Measurements from ENCODE around the gene PANK1.

DNA sequence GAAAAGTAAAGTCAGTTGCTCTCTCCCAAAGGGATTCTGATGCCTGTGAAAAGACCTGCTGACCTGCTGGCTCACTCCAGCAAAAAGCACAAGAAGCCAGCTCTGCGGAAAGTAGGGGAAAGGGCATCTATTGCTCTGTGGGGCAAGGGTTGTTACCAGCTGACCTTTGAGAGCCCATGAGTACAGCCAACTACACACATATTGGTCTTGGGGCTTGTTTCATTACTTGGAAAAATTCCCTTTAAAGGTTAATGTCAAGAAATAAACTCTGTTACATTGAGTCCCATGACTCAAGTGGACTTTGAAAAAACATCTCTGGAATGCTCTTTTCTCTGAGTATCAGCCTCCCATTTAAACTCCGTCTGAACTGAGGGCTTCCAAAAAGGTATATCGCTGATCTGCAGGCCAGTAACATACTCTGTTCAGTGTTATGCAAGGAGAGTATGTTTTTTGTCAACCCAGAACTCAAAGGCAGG lies 53.2 kb downstream of the PANK1 start:
- TF ChIP-seq, protein P1, sequence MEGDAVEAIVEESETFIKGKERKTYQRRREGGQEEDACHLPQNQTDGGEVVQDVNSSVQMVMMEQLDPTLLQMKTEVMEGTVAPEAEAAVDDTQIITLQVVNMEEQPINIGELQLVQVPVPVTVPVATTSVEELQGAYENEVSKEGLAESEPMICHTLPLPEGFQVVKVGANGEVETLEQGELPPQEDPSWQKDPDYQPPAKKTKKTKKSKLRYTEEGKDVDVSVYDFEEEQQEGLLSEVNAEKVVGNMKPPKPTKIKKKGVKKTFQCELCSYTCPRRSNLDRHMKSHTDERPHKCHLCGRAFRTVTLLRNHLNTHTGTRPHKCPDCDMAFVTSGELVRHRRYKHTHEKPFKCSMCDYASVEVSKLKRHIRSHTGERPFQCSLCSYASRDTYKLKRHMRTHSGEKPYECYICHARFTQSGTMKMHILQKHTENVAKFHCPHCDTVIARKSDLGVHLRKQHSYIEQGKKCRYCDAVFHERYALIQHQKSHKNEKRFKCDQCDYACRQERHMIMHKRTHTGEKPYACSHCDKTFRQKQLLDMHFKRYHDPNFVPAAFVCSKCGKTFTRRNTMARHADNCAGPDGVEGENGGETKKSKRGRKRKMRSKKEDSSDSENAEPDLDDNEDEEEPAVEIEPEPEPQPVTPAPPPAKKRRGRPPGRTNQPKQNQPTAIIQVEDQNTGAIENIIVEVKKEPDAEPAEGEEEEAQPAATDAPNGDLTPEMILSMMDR (IDR thresholded peaks at IDR 0.05; ENCODE audit: insufficient read depth, low read length, poor library complexity, severe bottlenecking) = no peak
- TF ChIP-seq EZH2phosphoT487 (conservative IDR thresholded peaks at IDR 0.05; ENCODE audit: low read length) = no peak

Data from SU-DHL-6 (cell line).